ENCODE measurements around the gene MFAP3.

- no peak for TF ChIP-seq CTCF (IDR thresholded peaks at IDR 0.05 in 2 of 3, conservative IDR thresholded peaks at IDR 0.05 in 1 of 3; ENCODE audit: control insufficient read depth in 2 of 3, extremely low read depth in 1 of 3, insufficient read depth in 1 of 3, low read depth in 3 of 3, low read length in 3 of 3)
- TF ChIP-seq SREBF1 (IDR thresholded peaks at IDR 0.05; ENCODE audit: low read length), result no peak
Observed at GRCh38 chr5:154095904-154096303, 57.1 kb downstream of the MFAP3 start.

Measured in GM12878 (cell line).